GM19463 (cell line): ENCODE data around the gene ZBTB12.
A peak's percentile ranks its signal among the peaks of the same experiment; 100 is the strongest.
"Not testable (repeated sequence)": the region's sequence is repeated elsewhere in the genome, so short reads cannot be mapped to it uniquely, and the experiment has no call there.

Source experiments
- ATAC-seq: cut with Tn5 transposase; IDR thresholded peaks from one replicate; pipeline ENCODE4 v1.9.1; 2021; ENCODE audit warnings: mild to moderate bottlenecking, moderate library complexity; ENCODE audit not compliant: unreplicated experiment

The ZBTB12 gene, protein sequence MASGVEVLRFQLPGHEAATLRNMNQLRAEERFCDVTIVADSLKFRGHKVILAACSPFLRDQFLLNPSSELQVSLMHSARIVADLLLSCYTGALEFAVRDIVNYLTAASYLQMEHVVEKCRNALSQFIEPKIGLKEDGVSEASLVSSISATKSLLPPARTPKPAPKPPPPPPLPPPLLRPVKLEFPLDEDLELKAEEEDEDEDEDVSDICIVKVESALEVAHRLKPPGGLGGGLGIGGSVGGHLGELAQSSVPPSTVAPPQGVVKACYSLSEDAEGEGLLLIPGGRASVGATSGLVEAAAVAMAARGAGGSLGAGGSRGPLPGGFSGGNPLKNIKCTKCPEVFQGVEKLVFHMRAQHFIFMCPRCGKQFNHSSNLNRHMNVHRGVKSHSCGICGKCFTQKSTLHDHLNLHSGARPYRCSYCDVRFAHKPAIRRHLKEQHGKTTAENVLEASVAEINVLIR

DNA sequence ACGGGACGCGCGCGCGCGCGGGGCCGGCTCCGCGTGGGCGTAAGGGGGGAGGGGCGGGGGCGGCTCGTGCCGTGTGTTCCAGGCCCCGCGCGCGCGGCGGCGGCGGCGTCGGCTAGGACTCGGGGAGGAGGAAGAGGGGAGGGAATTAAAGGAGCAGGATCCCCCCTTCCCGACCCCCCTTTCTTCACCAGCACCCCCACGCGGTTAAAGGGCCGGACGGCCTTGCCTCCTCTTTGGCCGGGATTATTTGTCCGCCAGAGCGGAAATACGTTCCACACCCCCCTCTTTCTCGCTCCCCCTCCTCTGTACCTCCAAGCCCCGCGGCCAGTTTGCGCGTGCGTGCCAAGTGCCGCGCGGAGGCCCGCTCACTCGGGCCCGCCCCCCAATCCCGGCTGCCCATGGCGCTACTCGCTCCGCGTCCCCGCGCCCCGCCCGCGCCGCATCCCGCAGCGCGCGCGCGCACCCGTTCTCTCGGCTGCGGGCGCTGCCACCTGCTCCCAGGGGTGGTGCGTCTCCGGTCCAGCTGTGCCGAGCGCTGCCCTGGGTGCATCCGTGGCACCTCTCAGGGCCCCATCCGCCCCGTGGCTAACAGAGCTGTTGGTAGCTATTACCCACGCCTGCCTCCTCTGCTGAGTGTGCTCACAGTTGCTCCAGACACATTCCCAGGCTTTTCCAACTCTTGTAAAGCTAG lies at the start of gene ZBTB12:
ZBTB12 (minus strand) TSS at position 134 of the 691 bp plus-strand sequence. CDS start 781 bp downstream, outside the sequence.
- peak; percentile 40 for ATAC-seq

- ATAC-seq = no peak
Measured at GRCh38 chr6:31949926-31950548, 48.2 kb upstream of the ZBTB12 start.

DNA sequence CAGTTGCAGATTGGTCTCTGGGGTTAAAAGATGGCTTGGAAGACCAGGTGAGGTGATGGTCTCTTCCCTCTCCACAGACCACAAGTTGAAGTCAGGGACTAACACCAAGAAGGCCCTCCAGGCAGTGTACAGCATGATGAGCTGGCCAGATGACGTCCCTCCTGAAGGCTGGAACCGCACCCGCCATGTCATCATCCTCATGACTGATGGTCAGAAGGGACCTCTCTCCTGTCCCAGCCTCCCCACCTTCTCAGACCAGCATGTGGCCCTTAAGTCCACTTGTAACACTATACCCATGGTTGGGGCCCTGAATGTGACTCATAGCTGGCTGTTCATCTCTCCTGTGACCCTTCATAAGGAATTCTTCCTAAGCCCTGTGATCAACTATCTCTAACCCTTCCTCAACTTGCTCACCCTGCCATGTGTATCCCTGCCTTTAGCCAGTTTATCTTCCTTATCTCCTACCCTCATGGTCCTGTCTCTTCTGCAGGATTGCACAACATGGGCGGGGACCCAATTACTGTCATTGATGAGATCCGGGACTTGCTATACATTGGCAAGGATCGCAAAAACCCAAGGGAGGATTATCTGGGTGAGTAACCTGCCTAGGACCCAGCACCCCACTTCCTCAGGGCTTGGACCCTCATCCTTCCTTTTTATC lies 47.0 kb upstream of the ZBTB12 start:
- ATAC-seq = no peak

DNA sequence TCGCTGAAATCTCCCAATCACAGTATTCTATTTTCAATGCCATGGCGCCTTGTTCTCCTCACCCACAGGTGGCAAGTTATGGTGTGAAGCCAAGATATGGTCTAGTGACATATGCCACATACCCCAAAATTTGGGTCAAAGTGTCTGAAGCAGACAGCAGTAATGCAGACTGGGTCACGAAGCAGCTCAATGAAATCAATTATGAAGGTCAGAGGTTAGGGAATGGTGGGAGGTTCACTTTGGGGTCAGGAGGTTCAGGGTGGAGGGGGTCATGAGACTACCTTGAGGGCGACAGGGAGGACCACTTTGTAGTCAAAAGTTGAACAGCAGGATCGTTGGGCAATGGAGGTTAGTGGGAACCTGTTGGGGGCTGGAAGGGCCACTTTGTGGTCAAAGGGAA lies 46.4 kb upstream of the ZBTB12 start:
- no peak for ATAC-seq

DNA sequence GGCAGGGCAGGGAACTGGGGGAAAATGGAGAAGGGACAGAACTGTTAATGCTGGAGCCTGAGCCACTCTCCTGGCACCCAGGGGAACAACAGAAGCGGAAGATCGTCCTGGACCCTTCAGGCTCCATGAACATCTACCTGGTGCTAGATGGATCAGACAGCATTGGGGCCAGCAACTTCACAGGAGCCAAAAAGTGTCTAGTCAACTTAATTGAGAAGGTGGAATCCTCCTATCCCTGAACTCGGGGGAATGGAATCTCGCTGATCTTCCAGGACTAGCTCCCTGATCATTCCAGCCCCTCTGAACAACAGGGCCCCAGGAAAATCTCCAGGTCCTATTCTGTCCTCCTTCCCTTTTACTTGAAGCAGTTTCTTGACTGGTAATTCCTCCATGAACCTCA lies 46.0 kb upstream of the ZBTB12 start:
- no peak for ATAC-seq

GRCh38 chr6:31947070-31947675 lies 45.3 kb upstream of the ZBTB12 start:
- no peak for ATAC-seq

GRCh38 chr6:31946370-31946885 lies 44.5 kb upstream of the ZBTB12 start:
- ATAC-seq = no peak

DNA sequence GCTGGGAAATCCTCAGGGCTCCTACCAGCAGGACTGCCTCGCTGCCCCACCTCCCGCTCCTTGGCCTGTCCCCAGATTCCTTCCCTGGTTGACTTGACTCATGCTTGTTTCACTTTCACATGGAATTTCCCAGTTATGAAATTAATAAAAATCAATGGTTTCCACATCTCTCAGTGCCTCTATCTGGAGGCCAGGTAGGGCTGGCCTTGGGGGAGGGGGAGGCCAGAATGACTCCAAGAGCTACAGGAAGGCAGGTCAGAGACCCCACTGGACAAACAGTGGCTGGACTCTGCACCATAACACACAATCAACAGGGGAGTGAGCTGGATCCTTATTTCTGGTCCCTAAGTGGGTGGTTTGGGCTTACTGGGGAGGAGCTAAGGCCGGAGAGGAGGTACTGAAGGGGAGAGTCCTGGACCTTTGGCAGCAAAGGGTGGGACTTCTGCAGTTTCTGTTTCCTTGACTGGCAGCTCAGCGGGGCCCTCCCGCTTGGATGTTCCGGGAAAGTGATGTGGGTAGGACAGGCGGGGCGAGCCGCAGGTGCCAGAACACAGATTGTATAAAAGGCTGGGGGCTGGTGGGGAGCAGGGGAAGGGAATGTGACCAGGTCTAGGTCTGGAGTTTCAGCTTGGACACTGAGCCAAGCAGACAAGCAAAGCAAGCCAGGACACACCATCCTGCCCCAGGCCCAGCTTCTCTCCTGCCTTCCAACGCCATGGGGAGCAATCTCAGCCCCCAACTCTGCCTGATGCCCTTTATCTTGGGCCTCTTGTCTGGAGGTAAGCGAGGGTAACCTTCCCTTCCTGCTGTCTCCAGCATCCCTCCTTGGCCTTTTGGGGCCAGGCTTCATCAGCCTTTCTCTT lies 43.9 kb upstream of the ZBTB12 start, which contains the start of gene CFB:
CFB (plus strand) TSS at position 589 of the 863 bp plus-strand sequence; CDS start at position 716, 127 bp downstream.
- no peak for ATAC-seq

DNA sequence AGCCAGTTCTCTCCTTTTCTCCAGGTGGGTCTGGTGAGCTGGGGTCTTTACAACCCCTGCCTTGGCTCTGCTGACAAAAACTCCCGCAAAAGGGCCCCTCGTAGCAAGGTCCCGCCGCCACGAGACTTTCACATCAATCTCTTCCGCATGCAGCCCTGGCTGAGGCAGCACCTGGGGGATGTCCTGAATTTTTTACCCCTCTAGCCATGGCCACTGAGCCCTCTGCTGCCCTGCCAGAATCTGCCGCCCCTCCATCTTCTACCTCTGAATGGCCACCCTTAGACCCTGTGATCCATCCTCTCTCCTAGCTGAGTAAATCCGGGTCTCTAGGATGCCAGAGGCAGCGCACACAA lies 43.2 kb upstream of the ZBTB12 start:
- ATAC-seq = no peak

GRCh38 chr6:31943742-31944141 lies 41.9 kb upstream of the ZBTB12 start:
- ATAC-seq = no peak

- no peak for ATAC-seq
Measured at GRCh38 chr6:31940256-31940664, 38.4 kb upstream of the ZBTB12 start.

DNA sequence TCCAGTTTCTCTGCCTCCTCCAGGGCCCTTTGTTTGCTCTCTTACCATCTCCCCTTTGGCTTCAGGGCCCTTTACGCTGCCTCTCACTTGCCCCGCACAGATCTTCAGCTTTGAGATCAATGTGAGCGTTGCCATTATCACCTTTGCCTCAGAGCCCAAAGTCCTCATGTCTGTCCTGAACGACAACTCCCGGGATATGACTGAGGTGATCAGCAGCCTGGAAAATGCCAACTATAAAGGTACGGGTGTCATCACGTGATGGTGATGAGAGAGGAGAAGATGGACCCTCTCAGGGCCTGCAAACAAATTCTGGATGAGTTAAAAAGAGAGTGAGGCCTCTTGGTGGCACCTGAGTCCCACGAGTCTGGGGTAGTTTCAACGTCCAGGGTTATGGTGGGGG lies 33.9 kb upstream of the ZBTB12 start:
- no peak for ATAC-seq

DNA sequence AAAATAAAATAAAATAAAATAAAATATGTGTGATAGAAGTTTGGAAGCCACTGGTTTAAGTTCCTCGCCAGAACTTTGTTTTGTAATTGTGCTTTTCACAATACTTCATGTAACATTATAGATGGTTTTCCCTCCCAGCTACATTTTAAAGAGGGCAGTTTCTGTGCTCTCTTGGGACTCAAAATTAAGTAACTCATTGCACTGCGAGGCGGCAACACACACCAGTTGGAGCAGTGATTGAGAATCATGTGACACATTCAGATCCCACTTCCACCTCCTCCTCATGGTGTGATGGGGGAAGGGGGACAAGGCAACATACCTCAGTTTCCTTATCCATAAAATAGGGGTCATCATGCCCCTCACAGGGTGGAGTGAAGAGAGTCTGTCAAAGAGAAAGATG lies 33.1 kb upstream of the ZBTB12 start:
- ATAC-seq = no peak

DNA sequence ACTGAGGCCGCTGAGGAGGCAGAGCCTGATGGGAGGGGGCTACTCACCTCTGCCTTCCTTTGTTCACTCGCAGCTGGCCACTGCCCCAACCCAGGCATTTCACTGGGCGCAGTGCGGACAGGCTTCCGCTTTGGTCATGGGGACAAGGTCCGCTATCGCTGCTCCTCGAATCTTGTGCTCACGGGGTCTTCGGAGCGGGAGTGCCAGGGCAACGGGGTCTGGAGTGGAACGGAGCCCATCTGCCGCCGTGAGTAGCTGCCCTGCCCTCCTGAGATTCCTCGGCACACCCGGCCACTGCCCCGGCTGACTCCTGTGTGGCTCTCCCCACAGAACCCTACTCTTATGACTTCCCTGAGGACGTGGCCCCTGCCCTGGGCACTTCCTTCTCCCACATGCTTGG lies 31.7 kb upstream of the ZBTB12 start:
- ATAC-seq = no peak

- not testable (repeated sequence) for ATAC-seq
Measured at GRCh38 chr6:31932137-31932536, 30.3 kb upstream of the ZBTB12 start.

DNA sequence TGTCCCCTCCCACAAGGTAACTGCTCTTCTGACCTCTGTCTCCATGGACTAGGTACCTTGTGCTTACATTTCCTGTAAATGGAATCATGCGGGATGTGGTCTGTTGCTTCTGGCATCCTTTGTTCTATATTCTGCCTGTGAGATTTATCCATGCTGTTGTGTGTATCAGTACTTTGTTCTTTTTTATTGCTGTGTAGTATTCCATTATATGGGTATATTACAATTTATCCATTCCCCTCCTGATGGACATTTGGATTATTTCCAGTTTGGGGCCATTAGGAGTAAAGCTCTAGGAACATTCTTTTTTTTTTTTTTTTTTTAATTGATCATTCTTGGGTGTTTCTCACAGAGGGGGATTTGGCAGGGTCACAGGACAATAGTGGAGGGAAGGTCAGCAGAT lies 29.1 kb upstream of the ZBTB12 start:
- ATAC-seq = no peak

- ATAC-seq = no peak
Measured at GRCh38 chr6:31928672-31928939, 26.7 kb upstream of the ZBTB12 start.

DNA sequence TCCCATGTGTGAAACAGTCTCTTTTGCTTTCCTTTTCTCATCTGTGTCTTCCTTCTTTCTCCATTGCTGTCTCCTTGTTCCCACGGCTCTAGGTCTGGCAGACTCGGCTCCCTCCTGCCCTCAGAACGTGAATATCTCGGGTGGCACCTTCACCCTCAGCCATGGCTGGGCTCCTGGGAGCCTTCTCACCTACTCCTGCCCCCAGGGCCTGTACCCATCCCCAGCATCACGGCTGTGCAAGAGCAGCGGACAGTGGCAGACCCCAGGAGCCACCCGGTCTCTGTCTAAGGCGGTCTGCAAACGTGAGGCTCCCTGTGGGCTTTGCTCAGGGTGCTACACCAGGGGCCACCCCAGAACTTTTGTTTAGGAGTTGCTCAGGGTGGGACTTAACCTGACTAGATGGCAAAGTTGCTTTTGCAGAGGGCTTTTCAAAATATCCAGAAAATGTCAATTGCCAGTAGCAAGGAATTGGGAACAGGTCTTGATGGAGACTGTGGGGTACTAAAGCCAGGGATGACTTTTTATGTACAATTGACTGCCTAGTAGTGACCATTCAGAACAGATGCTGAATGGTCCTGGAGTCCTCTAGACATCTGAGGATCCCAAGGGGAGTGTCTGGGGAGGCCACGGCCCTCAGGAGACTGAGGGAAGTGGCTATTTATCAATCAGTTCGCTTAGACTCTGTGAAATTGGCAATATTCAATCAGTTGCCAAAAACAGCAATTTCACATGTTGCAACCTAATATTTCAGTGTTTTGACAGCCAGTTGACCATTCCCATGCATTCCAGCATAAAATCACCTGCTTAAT lies 26.2 kb upstream of the ZBTB12 start:
- ATAC-seq = no peak

- ATAC-seq = no peak
Measured at GRCh38 chr6:31927242-31927862, 25.5 kb upstream of the ZBTB12 start, which contains the start of gene C2. C2 (plus strand) TSS chr6:31927717; CDS start chr6:31927753, 36 bp downstream.
